Pancreas (tissue), 10 donors: ENCODE measurements around the gene ITSN1. TPM values are rescaled to one million over a fixed set of nuclear protein-coding genes. Genes with fewer than 3 reads are reported as not detected.
"Not testable (repeated sequence)": the region's sequence is repeated elsewhere in the genome, so short reads cannot be mapped to it uniquely, and the experiment has no call there.

Experiments
- ATAC-seq, 4 donors: fragments of 200-7000 bp; cut with Tn5 transposase; one replicate each; pipeline versions ENCODE4 v1.8.0 to v1.9.1; 2020; ENCODE audit warnings: mild to moderate bottlenecking in 4 of 4, moderate library complexity in 4 of 4
- DNase-seq, 6 donors: peaks; one replicate each; pipeline ENCODE4 v3.0.0-alpha.2; 2020
- FAIRE-seq: peaks from 2 replicates; lab custom pipeline; 2012; peaks lifted over from hg19 to GRCh38; lab: Jason Lieb, UNC
- H3K27ac ChIP-seq, 4 donors: fragments of 200-600 bp; sonication (generic); 1 replicate in 3 of 4; 2 replicates in 1 of 4; pipeline versions ENCODE4 v1.5.0 to v1.8.0; 2020
- H3K27me3 ChIP-seq, 4 donors: fragments of 200-600 bp; one replicate each; pipeline ENCODE4 v1.8.0; 2021
- H3K36me3 ChIP-seq, 3 donors: fragments of 200-600 bp; sonication (generic) in 1 of 3; one replicate each; pipeline versions ENCODE4 v1.5.0 to v1.8.0; 2020 to 2021
- H3K4me1 ChIP-seq, 3 donors: fragments of 200-600 bp; one replicate each; pipeline ENCODE4 v1.8.0; 2021
- H3K4me3 ChIP-seq, 4 donors: fragments of 200-600 bp; sonication (generic) in 2 of 4; one replicate each; pipeline versions ENCODE4 v1.5.0 to v1.8.0; 2020 to 2021
- H3K9me3 ChIP-seq, 4 donors: fragments of 200-600 bp; one replicate each; pipeline ENCODE4 v1.8.0; 2021
- WGBS, 2 donors: extraction: QIAGEN DNeasy Blood & Tissue Kit; methylation state at CpG; one replicate each; pipeline ENCODE4 v1.1.7; 2013; 5-methylcytosine and 5-hydroxymethylcytosine counted together
- intact Hi-C, 3 donors: fragments of 100-400 bp; cut with DNase I; formaldehyde crosslinking; loops; one replicate each; pipeline versions ENCODE4 v1.11.1 to v1.14.2; 2022
- polyA plus RNA-seq, 2 donors: library from polyadenylated mRNA; stranded (reverse); fragments of 200-250 nt; gene quantifications; one replicate each; pipeline ENCODE4 v1.2.3, GENCODE V29; 2013
- total RNA-seq, 6 donors: library from RNA; stranded (reverse); fragmentation: NEBNext Ultra II Directional in 4 of 6; extraction: Animal tissue kit (Norgen Biotek cat#: 25700) in 4 of 6; gene quantifications; one replicate each; pipeline versions ENCODE4 v1.2.1 to v1.2.4, GENCODE V29; 2021 to 2023
- TF ChIP-seq, protein P1 (sequence below), 4 donors: fragments of 200-600 bp; sonication (generic) in 3 of 4; IDR thresholded peaks; one replicate each; pipeline versions ENCODE4 v1.5.0 to v1.8.0; 2021; ENCODE audit warnings: antibody characterized with exemption in 4 of 4
- donor health status: healthy with polysubstance abuse.
- donor health status: DM: no; HTN: no; CAD: no; lungs with moderate emphysema.
- donor health status: DM: no; HTN: no; CAD: no.
- donor health status: control.
- donor health status: control.
- donor health status: Bipolar disorder and iron deficiency.
- donor health status: DM: yes; HTN: yes; CAD: no.
- donor health status: DM: no; HTN: no; CAD: no.
- donor health status: DM: no; HTN: no; CAD: no.
- donor health status: DM: yes; HTN: yes; CAD: no.

Gene ITSN1
- total and polyA plus RNA-seq, 8 donors: 3.5 to 19.4 (median 6.0) TPM

DNA sequence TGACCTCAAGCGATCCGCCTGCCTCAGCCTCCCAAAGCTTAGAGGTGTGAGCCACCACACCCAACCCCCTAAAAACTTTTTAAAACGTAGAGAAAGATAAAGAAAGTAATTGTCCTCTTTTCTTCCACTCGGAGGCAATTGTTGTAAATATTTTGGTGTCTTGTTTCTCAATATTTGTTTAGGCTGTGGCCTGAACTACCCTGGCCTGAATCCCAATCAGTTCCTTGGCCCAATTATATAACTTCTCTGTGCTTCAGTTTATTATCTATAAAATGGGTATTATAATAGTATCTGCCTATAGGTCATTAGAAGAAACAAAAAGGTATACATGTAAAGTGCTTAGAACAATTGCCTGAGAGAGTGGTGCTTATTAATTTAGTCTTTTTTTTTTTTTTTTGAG lies 275.1 kb downstream of the ITSN1 start:
- 60 to 62% methylated on average over 4 of the region's 4 CpGs for WGBS, 2 donors
- H3K27me3 ChIP-seq: no peaks in the 10 kb centered on the region
- peaks cover 0 to 11% (median 7%) of the 10 kb centered on the region in 3 donors for H3K4me1 ChIP-seq
- FAIRE-seq (no peak), DNase-seq (no peak), ATAC-seq (no peak)
- H3K9me3 ChIP-seq: no peaks in the 10 kb centered on the region
- H3K27ac ChIP-seq: no peak overlapping the region
- TF ChIP-seq, protein P1, sequence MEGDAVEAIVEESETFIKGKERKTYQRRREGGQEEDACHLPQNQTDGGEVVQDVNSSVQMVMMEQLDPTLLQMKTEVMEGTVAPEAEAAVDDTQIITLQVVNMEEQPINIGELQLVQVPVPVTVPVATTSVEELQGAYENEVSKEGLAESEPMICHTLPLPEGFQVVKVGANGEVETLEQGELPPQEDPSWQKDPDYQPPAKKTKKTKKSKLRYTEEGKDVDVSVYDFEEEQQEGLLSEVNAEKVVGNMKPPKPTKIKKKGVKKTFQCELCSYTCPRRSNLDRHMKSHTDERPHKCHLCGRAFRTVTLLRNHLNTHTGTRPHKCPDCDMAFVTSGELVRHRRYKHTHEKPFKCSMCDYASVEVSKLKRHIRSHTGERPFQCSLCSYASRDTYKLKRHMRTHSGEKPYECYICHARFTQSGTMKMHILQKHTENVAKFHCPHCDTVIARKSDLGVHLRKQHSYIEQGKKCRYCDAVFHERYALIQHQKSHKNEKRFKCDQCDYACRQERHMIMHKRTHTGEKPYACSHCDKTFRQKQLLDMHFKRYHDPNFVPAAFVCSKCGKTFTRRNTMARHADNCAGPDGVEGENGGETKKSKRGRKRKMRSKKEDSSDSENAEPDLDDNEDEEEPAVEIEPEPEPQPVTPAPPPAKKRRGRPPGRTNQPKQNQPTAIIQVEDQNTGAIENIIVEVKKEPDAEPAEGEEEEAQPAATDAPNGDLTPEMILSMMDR (IDR thresholded peaks at IDR 0.05): no peak
- intact Hi-C loops: no loop called here
- no peak overlapping the region for H3K4me3 ChIP-seq
- no peaks in the 10 kb centered on the region for H3K36me3 ChIP-seq

DNA sequence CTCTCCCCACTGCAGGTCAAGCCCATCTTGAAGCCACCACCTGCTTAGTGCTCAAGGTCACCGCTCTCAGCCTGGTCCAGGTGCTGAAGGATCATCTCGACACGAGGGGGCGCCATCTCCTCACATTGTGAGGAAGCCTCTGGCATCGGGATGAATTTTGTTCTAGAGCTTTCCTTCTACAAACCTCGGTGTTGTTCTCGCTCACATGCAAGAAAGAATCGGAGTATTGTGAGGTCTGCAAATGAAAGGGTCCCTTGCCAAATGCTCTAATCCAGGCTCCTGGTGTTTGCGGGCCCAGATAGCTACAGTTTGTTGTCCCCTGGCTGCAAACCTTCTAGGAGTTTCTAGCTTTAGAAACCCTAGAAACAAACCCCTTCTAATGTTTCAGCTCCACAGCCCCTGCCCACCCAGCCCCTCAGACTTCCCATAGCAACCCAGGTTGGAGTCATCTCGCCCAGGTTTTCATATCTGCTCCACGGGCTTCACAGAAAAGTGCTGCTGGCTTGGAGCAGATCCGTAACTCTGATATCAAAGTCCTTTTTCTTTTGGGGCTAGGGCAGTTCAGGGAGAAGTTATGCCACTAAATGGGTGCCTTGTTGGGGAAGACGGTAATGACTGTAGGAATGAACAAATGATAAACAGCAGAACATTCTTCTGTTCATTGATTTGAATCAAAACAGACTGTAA lies 281.9 kb downstream of the ITSN1 start:
- H3K4me1 ChIP-seq: no peaks in the 10 kb centered on the region
- intact Hi-C loops: loop anchor here in 1 of 3 donors (5.0 kb wide), 1 partner anchor 423 kb away; no protein-coding TSS in a partner anchor
- DNase-seq (peak; percentile 77 to 97 (median 90)), ATAC-seq (peak; percentile 97 to 100 (median 100)), FAIRE-seq (no peak)
- H3K27ac ChIP-seq: no peak overlapping the region
- no peaks in the 10 kb centered on the region for H3K9me3 ChIP-seq
- H3K27me3 ChIP-seq: no peaks in the 10 kb centered on the region
- no peaks in the 10 kb centered on the region for H3K36me3 ChIP-seq
- H3K4me3 ChIP-seq: no peak overlapping the region
- WGBS, 2 donors: 12 to 14% methylated on average over 13 of the region's 13 CpGs
- TF ChIP-seq, protein P1 (IDR thresholded peaks at IDR 0.05): peak; percentile 74 to 92 (median 86)

DNA sequence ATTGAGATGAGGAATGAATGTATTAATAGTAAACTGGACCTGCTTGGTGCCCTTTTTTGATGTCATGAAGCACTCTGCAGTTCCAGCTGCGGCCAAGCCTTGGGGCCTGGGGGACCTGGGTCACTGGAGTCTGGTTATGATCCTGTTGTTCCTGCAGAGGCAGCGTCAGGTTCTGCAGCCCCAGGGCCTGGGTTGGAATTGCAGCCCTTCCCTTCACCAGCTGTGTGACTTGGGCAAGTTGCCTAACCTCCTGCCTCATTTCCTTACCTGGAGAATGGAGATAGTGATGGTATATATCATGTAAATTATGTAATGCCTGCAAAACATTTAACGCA lies 282.4 kb downstream of the ITSN1 start:
- intact Hi-C loops: loop anchor here in 1 of 3 donors (5.0 kb wide), 1 partner anchor 423 kb away; no protein-coding TSS in a partner anchor
- no peak for FAIRE-seq
- H3K27me3 ChIP-seq: no peaks in the 10 kb centered on the region
- no peak overlapping the region for H3K4me3 ChIP-seq
- ATAC-seq: peak in 2 of 4 donors; percentile 5 to 13
- WGBS, 2 donors: 67 to 72% methylated on average over 3 of the region's 3 CpGs
- no peaks in the 10 kb centered on the region for H3K4me1 ChIP-seq
- H3K36me3 ChIP-seq: no peaks in the 10 kb centered on the region
- no peak for DNase-seq
- no peak overlapping the region for H3K27ac ChIP-seq
- TF ChIP-seq, protein P1 (IDR thresholded peaks at IDR 0.05): no peak
- H3K9me3 ChIP-seq: no peaks in the 10 kb centered on the region

DNA sequence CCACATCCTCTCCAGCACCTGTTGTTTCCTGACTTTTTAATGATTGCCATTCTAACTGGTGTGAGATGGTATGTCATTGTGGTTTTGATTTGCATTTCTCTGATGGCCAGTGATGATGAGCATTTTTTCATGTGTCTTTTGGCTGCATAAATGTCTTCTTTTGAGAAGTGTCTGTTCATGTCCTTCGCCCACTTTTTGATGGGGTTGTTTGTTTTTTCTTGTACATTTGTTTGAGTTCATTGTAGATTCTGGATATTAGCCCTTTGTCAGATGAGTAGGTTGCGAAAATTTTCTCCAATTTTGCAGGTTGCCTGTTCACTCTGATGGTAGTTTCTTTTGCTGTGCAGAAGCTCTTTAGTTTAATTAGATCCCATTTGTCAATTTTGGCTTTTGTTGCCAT lies 283.9 kb downstream of the ITSN1 start:
- H3K27ac ChIP-seq, H3K27me3 ChIP-seq, H3K36me3 ChIP-seq, intact Hi-C loops, H3K4me1 ChIP-seq, H3K4me3 ChIP-seq, ATAC-seq, FAIRE-seq, DNase-seq, H3K9me3 ChIP-seq: not testable (repeated sequence)
- WGBS, 2 donors: 86 to 88% methylated on average over 1 to 2 of the region's 2 CpGs

DNA sequence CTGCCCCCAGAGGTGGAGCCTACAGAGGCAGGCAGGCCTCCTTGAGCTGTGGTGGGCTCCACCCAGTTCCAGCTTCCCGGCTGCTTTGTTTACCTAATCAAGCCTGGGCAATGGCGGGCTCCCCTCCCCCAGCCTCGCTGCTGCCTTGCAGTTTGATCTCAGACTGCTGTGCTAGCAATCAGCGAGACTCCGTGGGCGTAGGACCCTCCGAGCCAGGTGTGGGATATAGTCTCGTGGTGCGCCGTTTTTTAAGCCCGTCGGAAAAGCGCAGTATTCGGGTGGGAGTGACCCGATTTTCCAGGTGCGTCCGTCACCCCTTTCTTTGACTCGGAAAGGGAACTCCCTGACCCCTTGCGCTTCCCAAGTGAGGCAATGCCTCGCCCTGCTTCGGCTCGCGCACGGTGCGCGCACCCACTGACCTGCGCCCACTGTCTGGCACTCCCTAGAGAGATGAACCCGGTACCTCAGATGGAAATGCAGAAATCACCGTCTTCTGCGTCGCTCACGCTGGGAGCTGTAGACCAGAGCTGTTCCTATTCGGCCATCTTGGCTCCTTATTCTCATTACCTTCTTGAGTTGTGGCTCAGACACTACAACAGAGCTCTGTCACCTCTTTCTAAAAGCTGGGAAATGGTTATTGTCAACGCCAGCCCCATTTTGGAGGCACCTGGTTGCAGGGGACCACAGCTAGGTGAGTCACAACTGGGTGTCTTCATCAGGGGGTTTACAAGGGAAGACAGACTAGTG lies 288.9 kb downstream of the ITSN1 start:
- intact Hi-C loops, H3K36me3 ChIP-seq, H3K27me3 ChIP-seq, FAIRE-seq, DNase-seq, H3K9me3 ChIP-seq, H3K4me1 ChIP-seq: not testable (repeated sequence)
- Histone ChIP-seq H3K27ac (peak overlapping the region in 2 of 4 donors; percentile 42 to 66), H3K4me3 (peak overlapping the region in 3 of 4 donors; percentile 6 to 31 (median 12))
- 57 to 80% methylated on average over 5 to 10 of the region's 34 CpGs for WGBS, 2 donors
- peak in 3 of 4 donors; percentile 52 to 67 (median 63) for ATAC-seq
